Measurements from ENCODE around the gene TRIM28. TPM values are rescaled to one million over a fixed set of nuclear protein-coding genes. Genes with fewer than 3 reads are reported as not detected.

Gene TRIM28
- total and polyA plus RNA-seq, 9 of the 15 experiments (the other 6 are each of a cell fraction or from before 2014, with no cell fraction given), result 12.1 to 797 (median 490) TPM

DNA sequence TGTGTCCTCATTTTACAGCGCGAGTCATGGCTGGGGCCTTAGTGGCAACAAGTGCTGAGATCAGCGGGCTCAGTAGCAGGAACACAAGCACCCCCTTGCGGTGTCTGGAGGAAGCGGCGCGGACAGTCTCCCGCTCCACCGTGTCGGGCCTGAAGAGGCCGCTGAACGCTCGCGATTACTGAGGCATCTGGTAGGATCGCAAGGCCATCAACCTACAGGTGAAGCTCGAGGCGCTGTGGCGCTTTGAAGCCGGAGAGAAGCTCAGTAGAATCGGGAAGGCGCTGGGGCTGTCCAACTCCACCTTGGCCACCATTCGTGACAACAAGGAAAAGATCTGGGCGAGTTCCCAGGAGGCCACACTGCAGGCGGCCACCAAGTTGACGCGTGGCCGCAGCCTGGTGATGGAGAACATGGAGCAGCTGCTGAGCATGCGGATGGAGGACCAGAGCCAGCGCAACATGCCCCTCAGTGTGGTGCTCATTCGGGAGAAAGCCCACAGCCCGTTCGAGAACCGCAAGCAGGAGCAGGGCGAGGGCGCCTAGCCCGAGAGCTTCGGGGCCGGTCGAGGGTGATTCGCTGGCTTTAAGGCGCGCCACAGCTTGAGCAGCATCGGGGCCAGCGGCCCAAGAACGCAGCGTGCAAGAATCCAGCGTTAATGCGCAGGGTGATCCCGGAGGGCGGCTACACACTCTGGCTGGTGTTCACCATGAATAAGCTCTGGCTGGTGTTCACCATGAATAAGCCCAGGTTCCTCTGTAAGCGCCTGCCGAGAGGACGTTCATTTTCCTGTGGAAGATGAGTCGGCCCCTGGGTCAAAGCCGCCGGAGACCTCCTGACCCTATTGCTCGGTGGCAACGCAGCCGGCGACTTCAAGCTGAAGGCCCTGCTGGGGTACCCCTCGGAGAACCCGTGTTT lies 37.6 kb downstream of the TRIM28 start (continued):
- TF ChIP-seq, protein P1, sequence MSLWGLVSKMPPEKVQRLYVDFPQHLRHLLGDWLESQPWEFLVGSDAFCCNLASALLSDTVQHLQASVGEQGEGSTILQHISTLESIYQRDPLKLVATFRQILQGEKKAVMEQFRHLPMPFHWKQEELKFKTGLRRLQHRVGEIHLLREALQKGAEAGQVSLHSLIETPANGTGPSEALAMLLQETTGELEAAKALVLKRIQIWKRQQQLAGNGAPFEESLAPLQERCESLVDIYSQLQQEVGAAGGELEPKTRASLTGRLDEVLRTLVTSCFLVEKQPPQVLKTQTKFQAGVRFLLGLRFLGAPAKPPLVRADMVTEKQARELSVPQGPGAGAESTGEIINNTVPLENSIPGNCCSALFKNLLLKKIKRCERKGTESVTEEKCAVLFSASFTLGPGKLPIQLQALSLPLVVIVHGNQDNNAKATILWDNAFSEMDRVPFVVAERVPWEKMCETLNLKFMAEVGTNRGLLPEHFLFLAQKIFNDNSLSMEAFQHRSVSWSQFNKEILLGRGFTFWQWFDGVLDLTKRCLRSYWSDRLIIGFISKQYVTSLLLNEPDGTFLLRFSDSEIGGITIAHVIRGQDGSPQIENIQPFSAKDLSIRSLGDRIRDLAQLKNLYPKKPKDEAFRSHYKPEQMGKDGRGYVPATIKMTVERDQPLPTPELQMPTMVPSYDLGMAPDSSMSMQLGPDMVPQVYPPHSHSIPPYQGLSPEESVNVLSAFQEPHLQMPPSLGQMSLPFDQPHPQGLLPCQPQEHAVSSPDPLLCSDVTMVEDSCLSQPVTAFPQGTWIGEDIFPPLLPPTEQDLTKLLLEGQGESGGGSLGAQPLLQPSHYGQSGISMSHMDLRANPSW (CRISPR knock-in tag; IDR thresholded peaks at IDR 0.05), result 0 out of 2 replicates have a peak, but pooled peaks have one; percentile 85
- TF ChIP-seq ELF2 (CRISPR knock-in tag; IDR thresholded peaks at IDR 0.05) (no peak), SAP30 (IDR thresholded peaks at IDR 0.05; ENCODE audit: borderline replicate concordance, insufficient read depth, low read depth, low read length, poor library complexity, severe bottlenecking) (no peak), SMC3 (conservative IDR thresholded peaks at IDR 0.05; ENCODE audit: insufficient read depth, low read depth, low read length) (peak; percentile 97), PHF8 (IDR thresholded peaks at IDR 0.05; ENCODE audit: borderline replicate concordance, low read length) (no peak), FIP1L1 (IDR thresholded peaks at IDR 0.05; ENCODE audit: low read depth, low read length, poor library complexity, severe bottlenecking) (peak; percentile 35), GATA2 (CRISPR knock-in tag; IDR thresholded peaks at IDR 0.05) (0 out of 2 replicates have a peak, but pooled peaks have one; percentile 13), KLF16 (IDR thresholded peaks at IDR 0.05) (peak; percentile 80), MAFK (IDR thresholded peaks at IDR 0.05; ENCODE audit: low read length) (peak; percentile 92), PPARD (CRISPR knock-in tag; IDR thresholded peaks at IDR 0.05) (no peak), PCBP1 (IDR thresholded peaks at IDR 0.05; ENCODE audit: low read depth, low read length, poor library complexity, severe bottlenecking) (no peak), HLTF (IDR thresholded peaks at IDR 0.05) (no peak), ADNP (tag; IDR thresholded peaks at IDR 0.05) (no peak), ZNF316 (IDR thresholded peaks at IDR 0.05) (peak; percentile 73), SOX6 (IDR thresholded peaks at IDR 0.05) (peak; percentile 70), ETV5 (CRISPR knock-in tag; IDR thresholded peaks at IDR 0.05; ENCODE audit: low read depth) (peak; percentile 90), RAD51 (IDR thresholded peaks at IDR 0.05; ENCODE audit: borderline replicate concordance, low read depth) (peak; percentile 34; the same call in 1 of the 2 replicates), ZNF24 (IDR thresholded peaks at IDR 0.05) (peak; percentile 74), MIER1 (IDR thresholded peaks at IDR 0.05; ENCODE audit: low read depth) (0 out of 2 replicates have a peak, but pooled peaks have one; percentile 24)
- TF ChIP-seq, protein P2, sequence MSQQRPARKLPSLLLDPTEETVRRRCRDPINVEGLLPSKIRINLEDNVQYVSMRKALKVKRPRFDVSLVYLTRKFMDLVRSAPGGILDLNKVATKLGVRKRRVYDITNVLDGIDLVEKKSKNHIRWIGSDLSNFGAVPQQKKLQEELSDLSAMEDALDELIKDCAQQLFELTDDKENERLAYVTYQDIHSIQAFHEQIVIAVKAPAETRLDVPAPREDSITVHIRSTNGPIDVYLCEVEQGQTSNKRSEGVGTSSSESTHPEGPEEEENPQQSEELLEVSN (IDR thresholded peaks at IDR 0.05; ENCODE audit: borderline replicate concordance in 1 of 2, extremely low read depth in 1 of 2, insufficient read depth in 1 of 2, insufficient read length in 1 of 2, low read depth in 1 of 2, low read length in 1 of 2, poor library complexity in 1 of 2, severe bottlenecking in 1 of 2), result peak; percentile 65 to 73
- TF ChIP-seq, protein P3, sequence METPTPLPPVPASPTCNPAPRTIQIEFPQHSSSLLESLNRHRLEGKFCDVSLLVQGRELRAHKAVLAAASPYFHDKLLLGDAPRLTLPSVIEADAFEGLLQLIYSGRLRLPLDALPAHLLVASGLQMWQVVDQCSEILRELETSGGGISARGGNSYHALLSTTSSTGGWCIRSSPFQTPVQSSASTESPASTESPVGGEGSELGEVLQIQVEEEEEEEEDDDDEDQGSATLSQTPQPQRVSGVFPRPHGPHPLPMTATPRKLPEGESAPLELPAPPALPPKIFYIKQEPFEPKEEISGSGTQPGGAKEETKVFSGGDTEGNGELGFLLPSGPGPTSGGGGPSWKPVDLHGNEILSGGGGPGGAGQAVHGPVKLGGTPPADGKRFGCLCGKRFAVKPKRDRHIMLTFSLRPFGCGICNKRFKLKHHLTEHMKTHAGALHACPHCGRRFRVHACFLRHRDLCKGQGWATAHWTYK (CRISPR knock-in tag; IDR thresholded peaks at IDR 0.05), result peak; percentile 80; the same call in 1 of the 2 replicates
- TF ChIP-seq, protein P4, sequence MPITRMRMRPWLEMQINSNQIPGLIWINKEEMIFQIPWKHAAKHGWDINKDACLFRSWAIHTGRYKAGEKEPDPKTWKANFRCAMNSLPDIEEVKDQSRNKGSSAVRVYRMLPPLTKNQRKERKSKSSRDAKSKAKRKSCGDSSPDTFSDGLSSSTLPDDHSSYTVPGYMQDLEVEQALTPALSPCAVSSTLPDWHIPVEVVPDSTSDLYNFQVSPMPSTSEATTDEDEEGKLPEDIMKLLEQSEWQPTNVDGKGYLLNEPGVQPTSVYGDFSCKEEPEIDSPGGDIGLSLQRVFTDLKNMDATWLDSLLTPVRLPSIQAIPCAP (CRISPR knock-in tag; IDR thresholded peaks at IDR 0.05; ENCODE audit: borderline replicate concordance), result no peak

Data from K562 (cell line).